PFSK-1 (cell line): ENCODE data around the gene RAVER2.

Experiments
- FOXP2 ChIP-seq: optimal IDR thresholded peaks from 2 replicates; pipeline ENCODE3; 2011; ENCODE audit warnings: borderline replicate concordance, control low read depth, inconsistent platforms; ENCODE audit not compliant: insufficient read depth; ENCODE audit errors: extremely low read length, extremely low read depth
- POLR2AphosphoS5 ChIP-seq: IDR thresholded peaks from 2 replicates; pipeline ENCODE4 v1.6.1; 2012; ENCODE audit warnings: low read depth, mild to moderate bottlenecking, control low read depth, low read length, moderate library complexity
- REST ChIP-seq, 2 experiments: IDR thresholded peaks; 2 replicates each; pipeline versions ENCODE4 v1.6.1 to v1.8.0; 2011 to 2012; ENCODE audit warnings: low read depth in 2 of 2, low read length in 2 of 2, control low read depth in 1 of 2, inconsistent platforms in 1 of 2, mild to moderate bottlenecking in 1 of 2, moderate library complexity in 1 of 2; ENCODE audit not compliant: insufficient read depth in 1 of 2
- SIN3A ChIP-seq: IDR thresholded peaks from 2 replicates; pipeline ENCODE4 v1.6.1; 2012; ENCODE audit warnings: mild to moderate bottlenecking, low read length, moderate library complexity, borderline replicate concordance; ENCODE audit not compliant: insufficient read depth
- TAF1 ChIP-seq: IDR thresholded peaks from 2 replicates; pipeline ENCODE4 v1.6.1; 2012; ENCODE audit warnings: low read length, control low read depth, borderline replicate concordance; ENCODE audit not compliant: insufficient read depth

RAVER2 gene

DNA sequence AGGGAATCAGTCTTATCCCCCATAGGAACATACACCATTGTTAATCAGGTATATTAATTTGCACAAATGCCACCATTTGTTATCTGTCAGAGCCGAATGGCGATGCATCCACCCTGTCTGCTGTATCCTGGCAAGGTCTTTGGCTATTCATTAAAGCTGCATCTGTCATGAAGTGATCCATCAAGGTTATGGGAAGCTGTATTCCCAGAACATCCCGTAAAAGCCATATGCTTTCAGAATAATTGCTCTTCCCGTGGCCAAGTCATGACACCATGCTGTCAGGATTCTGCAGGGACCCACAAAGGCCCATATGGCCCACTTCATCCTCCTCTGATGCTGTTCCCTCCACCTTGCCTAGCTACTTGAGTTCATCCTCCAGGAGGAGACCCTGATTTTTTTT lies 103.9 kb downstream of the RAVER2 start:
- TF ChIP-seq SIN3A: no peak
- no peak for TF ChIP-seq TAF1
- TF ChIP-seq POLR2AphosphoS5: no peak
- no peak for TF ChIP-seq REST (IDR thresholded peaks at IDR 0.05; ENCODE audit: insufficient read depth in 1 of 2, low read depth in 2 of 2, low read length in 2 of 2)
- TF ChIP-seq FOXP2: no peak

- TF ChIP-seq REST (IDR thresholded peaks at IDR 0.05; ENCODE audit: insufficient read depth in 1 of 2, low read depth in 2 of 2, low read length in 2 of 2): no peak
- TF ChIP-seq POLR2AphosphoS5: no peak
- no peak for TF ChIP-seq SIN3A
- TF ChIP-seq FOXP2: no peak
- no peak for TF ChIP-seq TAF1
Observed at GRCh38 chr1:64849942-64850341, 105.1 kb downstream of the RAVER2 start.

DNA sequence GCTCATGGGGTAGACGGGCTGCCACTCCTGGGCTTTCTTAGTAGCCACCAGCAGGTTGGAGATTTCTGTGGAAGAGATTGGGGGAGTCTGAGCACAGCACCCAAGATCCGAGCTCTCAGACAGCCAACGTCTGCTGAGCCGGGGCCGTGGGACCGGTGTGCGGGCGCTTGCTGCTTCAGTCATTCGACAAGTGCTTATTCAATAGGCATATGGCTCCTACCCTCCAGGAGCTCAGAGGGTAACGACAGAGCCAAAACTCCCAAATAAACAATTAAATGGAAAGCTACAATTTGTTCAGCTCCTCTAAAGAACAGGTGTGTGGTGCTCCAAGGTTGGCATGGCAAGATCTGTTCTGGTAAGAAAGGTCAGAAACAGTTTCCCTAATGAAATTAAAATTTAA lies 106.0 kb downstream of the RAVER2 start:
- no peak for TF ChIP-seq FOXP2

DNA sequence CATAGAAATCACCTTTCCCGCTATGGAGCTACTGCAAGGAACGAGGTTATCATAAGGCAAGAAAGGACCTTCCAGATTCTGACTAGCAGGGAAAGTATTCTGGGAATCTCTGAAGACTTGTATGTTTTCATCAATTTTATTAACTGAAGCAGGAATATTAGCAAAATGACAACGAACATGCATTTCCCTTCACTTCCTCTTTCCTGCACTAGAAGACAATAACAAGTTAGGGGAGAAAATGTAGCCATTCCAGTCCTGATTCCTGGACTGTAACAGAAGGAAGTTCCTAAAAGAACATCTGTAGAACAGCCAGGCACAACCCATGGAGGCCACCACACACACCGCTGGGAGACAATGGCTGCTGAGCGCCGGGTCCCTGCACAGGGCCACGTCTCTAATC lies 106.8 kb downstream of the RAVER2 start:
- TF ChIP-seq TAF1 (no peak), SIN3A (no peak), REST (IDR thresholded peaks at IDR 0.05; ENCODE audit: insufficient read depth in 1 of 2, low read depth in 2 of 2, low read length in 2 of 2) (no peak), POLR2AphosphoS5 (no peak), FOXP2 (no peak)

DNA sequence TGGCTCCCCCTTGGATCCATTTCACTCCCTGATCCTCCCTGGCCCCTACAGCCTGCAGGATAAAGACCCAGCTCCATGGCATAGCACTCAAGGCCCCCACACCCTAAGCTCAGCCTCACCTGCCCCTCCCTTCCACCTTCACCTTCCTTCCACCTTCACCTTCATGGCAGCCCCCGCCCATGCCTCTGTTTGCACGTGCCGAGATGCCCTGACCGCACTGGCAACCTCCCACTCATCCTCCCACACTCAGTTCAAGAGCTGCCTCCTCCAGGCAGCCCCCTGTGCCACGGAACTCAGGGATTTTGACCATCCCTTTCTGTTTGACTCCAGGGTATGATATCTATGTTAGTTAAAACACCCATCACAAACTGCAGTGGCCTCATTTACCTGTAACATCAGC lies 109.8 kb downstream of the RAVER2 start:
- no peak for TF ChIP-seq REST (IDR thresholded peaks at IDR 0.05; ENCODE audit: insufficient read depth in 1 of 2, low read depth in 2 of 2, low read length in 2 of 2)
- no peak for TF ChIP-seq POLR2AphosphoS5
- no peak for TF ChIP-seq SIN3A
- no peak for TF ChIP-seq FOXP2
- no peak for TF ChIP-seq TAF1
